GM12873 (cell line): ENCODE data around the gene OR2A14.

ENCODE experiments used
- TF ChIP-seq, protein P1 (sequence below): IDR thresholded peaks from 2 replicates; pipeline ENCODE4 v1.5.1; 2012; ENCODE audit warnings: low read depth, mild to moderate bottlenecking, moderate library complexity, low read length, control low read depth; ENCODE audit not compliant: insufficient read depth; ENCODE audit errors: missing control alignments

OR2A14 gene

GRCh38 chr7:144127714-144128334, 4.8 kb downstream of the OR2A14 start:
- TF ChIP-seq, protein P1, sequence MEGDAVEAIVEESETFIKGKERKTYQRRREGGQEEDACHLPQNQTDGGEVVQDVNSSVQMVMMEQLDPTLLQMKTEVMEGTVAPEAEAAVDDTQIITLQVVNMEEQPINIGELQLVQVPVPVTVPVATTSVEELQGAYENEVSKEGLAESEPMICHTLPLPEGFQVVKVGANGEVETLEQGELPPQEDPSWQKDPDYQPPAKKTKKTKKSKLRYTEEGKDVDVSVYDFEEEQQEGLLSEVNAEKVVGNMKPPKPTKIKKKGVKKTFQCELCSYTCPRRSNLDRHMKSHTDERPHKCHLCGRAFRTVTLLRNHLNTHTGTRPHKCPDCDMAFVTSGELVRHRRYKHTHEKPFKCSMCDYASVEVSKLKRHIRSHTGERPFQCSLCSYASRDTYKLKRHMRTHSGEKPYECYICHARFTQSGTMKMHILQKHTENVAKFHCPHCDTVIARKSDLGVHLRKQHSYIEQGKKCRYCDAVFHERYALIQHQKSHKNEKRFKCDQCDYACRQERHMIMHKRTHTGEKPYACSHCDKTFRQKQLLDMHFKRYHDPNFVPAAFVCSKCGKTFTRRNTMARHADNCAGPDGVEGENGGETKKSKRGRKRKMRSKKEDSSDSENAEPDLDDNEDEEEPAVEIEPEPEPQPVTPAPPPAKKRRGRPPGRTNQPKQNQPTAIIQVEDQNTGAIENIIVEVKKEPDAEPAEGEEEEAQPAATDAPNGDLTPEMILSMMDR, result peak; percentile 93

DNA sequence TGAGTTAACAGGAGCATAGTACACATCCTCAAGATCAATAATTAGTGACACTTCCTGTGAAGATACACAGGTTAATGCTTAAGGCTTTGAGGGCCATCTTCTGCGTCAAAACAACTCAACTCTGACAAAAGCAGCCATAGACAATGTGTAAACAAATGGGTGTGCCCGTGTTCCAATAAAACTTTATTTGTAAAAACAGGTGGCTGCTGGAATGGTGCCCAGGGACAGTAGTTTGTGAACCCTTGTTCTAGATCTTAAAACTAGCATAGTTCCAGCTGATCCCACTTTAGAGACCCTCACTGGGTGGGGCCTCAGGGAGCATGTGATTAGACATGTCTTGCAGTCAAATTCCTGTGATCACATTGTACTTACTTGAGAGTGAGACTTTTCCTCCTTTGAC, 7.8 kb downstream of the OR2A14 start:
- TF ChIP-seq, protein P1, result no peak

DNA sequence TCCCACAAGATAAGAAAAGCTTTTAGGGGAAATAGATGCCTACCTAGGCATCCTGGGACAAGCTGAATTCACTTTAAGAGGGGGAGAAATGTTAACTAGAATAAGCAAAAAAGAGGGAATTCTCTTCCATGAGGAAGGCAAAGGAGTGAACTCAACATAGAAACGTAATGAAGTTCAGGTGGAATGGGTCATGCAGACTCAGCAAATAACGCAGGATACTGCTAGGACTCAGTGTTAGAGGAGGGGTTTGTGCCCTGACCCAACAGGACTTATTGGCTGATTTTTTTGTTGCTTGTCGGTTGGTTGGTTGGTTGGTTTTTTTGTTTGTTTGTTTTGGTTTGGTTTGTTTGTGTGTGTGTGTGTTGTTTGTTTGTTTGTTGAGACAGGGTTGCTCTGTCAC, 9.3 kb downstream of the OR2A14 start:
- TF ChIP-seq, protein P1, result no peak

DNA sequence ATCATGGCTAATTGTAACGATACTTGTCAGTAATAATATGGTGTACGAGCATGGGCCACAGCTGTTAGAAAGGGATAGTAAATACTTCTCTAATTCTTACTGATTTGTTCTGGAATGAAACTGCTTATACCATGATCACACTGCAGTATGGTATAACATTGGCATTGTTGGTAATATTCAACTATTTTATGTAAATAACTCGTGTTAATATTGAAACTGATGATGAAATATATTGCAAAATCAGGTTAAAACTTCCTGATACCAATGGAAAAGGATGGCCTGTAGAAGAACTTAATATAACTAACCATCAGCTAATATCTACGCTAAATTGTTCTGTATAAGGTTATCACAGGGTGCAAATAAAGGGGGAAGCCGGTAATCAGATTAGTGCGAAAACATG, 10.3 kb downstream of the OR2A14 start:
- TF ChIP-seq, protein P1, result no peak

- TF ChIP-seq, protein P1, result no peak
Observed at GRCh38 chr7:144134116-144134515, 11.1 kb downstream of the OR2A14 start.

GRCh38 chr7:144137501-144137900, 14.5 kb downstream of the OR2A14 start:
- TF ChIP-seq, protein P1, result no peak

GRCh38 chr7:144142187-144142586, 19.2 kb downstream of the OR2A14 start:
- TF ChIP-seq, protein P1, result no peak
